Liver (tissue), 9 donors: ENCODE measurements around the gene TNFRSF1B. TPM values are rescaled to one million over a fixed set of nuclear protein-coding genes. Genes with fewer than 3 reads are reported as not detected.
A peak's percentile ranks its signal among the peaks of the same experiment; 100 is the strongest.

Experiments
- DNase-seq: peaks from one replicate; pipeline ENCODE4 v3.0.0-alpha.2; 2017; ENCODE audit warnings: low spot score
- H3K27ac ChIP-seq, 2 donors: one replicate each; pipeline ENCODE4 v1.7.0; 2013; ENCODE audit warnings: inconsistent platforms in 2 of 2, low read length in 2 of 2, control low read depth in 1 of 2, low read depth in 1 of 2, mild to moderate bottlenecking in 1 of 2
- H3K27me3 ChIP-seq, 4 donors: one replicate each; pipeline versions ENCODE4 v1.6.1 to v1.7.0; 2013; ENCODE audit warnings: low read length in 3 of 4, inconsistent platforms in 1 of 4, mild to moderate bottlenecking in 1 of 4, moderate library complexity in 1 of 4; ENCODE audit not compliant: control insufficient read depth in 4 of 4, insufficient read depth in 4 of 4
- H3K36me3 ChIP-seq, 4 donors: one replicate each; pipeline versions ENCODE4 v1.6.1 to v1.7.0; 2013; ENCODE audit warnings: low read length in 3 of 4, mild to moderate bottlenecking in 3 of 4, low read depth in 1 of 4, moderate library complexity in 1 of 4; ENCODE audit not compliant: control insufficient read depth in 4 of 4, insufficient read depth in 3 of 4
- H3K4me1 ChIP-seq, 4 donors: one replicate each; pipeline versions ENCODE4 v1.6.1 to v1.7.0; 2013; ENCODE audit warnings: low read length in 3 of 4, mild to moderate bottlenecking in 3 of 4, moderate library complexity in 1 of 4; ENCODE audit not compliant: control insufficient read depth in 4 of 4, insufficient read depth in 4 of 4
- H3K4me3 ChIP-seq, 3 donors: one replicate each; pipeline versions ENCODE4 v1.6.1 to v1.7.0; 2013; ENCODE audit warnings: low read length in 3 of 3, control low read depth in 1 of 3, low read depth in 1 of 3, mild to moderate bottlenecking in 1 of 3
- H3K9ac ChIP-seq, 2 donors: one replicate each; pipeline ENCODE4 v1.7.0; 2013; ENCODE audit warnings: low read length in 2 of 2, mild to moderate bottlenecking in 2 of 2, moderate library complexity in 2 of 2, control low read depth in 1 of 2, low read depth in 1 of 2
- H3K9me3 ChIP-seq, 4 donors: one replicate each; pipeline versions ENCODE4 v1.6.1 to v1.7.0; 2013; ENCODE audit warnings: low read length in 3 of 4; ENCODE audit not compliant: control insufficient read depth in 4 of 4
- CTCF ChIP-seq: fragments of 150-350 bp; IDR thresholded peaks from 2 replicates; pipeline ENCODE4 v1.5.1; 2017; ENCODE audit warnings: improper control_type of control experiment, low read depth, low read length; ENCODE audit not compliant: missing input control
- EGR1 ChIP-seq, 2 donors: IDR thresholded peaks; 2 replicates each; pipeline ENCODE4 v1.6.1; 2016 to 2018; ENCODE audit warnings: antibody characterized with exemption in 2 of 2, low read depth in 2 of 2
- FOXA1 ChIP-seq: IDR thresholded peaks from 2 replicates; pipeline ENCODE4 v1.6.1; 2016; ENCODE audit warnings: antibody characterized with exemption
- FOXA2 ChIP-seq: IDR thresholded peaks from 2 replicates; pipeline ENCODE4 v1.6.1; 2016; ENCODE audit warnings: antibody characterized with exemption
- GABPA ChIP-seq, 2 donors: IDR thresholded peaks in 1 of 2; conservative IDR thresholded peaks in 1 of 2; 2 replicates each; pipeline ENCODE4 v1.6.1; 2016; ENCODE audit warnings: antibody characterized with exemption in 2 of 2, mild to moderate bottlenecking in 1 of 2, moderate library complexity in 1 of 2
- HNF4A ChIP-seq, 2 donors: conservative IDR thresholded peaks; 2 replicates each; pipeline ENCODE4 v1.6.1; 2016; ENCODE audit warnings: antibody characterized with exemption in 2 of 2, mild to moderate bottlenecking in 2 of 2
- HNF4G ChIP-seq: IDR thresholded peaks from 2 replicates; pipeline ENCODE4 v1.6.1; 2016; ENCODE audit warnings: antibody characterized with exemption
- JUND ChIP-seq, 2 donors: IDR thresholded peaks; 2 replicates each; pipeline ENCODE4 v1.6.1; 2016; ENCODE audit warnings: antibody characterized with exemption in 2 of 2
- MAX ChIP-seq: IDR thresholded peaks from 2 replicates; pipeline ENCODE4 v1.6.1; 2016; ENCODE audit warnings: antibody characterized with exemption
- NR2F2 ChIP-seq: IDR thresholded peaks from 2 replicates; pipeline ENCODE4 v1.6.1; 2016; ENCODE audit warnings: antibody characterized with exemption
- RAD21 ChIP-seq, 2 donors: IDR thresholded peaks; 2 replicates each; pipeline ENCODE4 v1.6.1; 2016; ENCODE audit warnings: antibody characterized with exemption in 2 of 2, mild to moderate bottlenecking in 2 of 2
- REST ChIP-seq: IDR thresholded peaks from 2 replicates; pipeline ENCODE4 v1.6.1; 2016; ENCODE audit warnings: antibody characterized with exemption, mild to moderate bottlenecking
- RXRA ChIP-seq, 2 donors: IDR thresholded peaks; 2 replicates each; pipeline ENCODE4 v1.6.1; 2017 to 2018; ENCODE audit warnings: antibody characterized with exemption in 2 of 2, mild to moderate bottlenecking in 1 of 2
- SP1 ChIP-seq: IDR thresholded peaks from 2 replicates; pipeline ENCODE4 v1.6.1; 2018; ENCODE audit warnings: antibody characterized with exemption, mild to moderate bottlenecking
- TAF1 ChIP-seq: conservative IDR thresholded peaks from 2 replicates; pipeline ENCODE4 v1.6.1; 2016; ENCODE audit warnings: antibody characterized with exemption, mild to moderate bottlenecking
- YY1 ChIP-seq: IDR thresholded peaks from 2 replicates; pipeline ENCODE4 v1.6.1; 2016; ENCODE audit warnings: antibody characterized with exemption, mild to moderate bottlenecking
- ZBTB33 ChIP-seq: IDR thresholded peaks from 2 replicates; pipeline ENCODE4 v1.6.1; 2016; ENCODE audit warnings: antibody characterized with exemption
- WGBS: extraction: QIAGEN DNeasy Blood & Tissue Kit; methylation state at CpG from one replicate; pipeline ENCODE4 v1.1.7; 2013; 5-methylcytosine and 5-hydroxymethylcytosine counted together
- polyA plus RNA-seq, 2 donors: library from polyadenylated mRNA; stranded (reverse) in 1 of 2; unstranded in 1 of 2; fragments of 200-250 nt in 1 of 2; fragments of >200 nt in 1 of 2; fragmentation: Nextera tagmentation in 1 of 2; extraction: Ambion mirVana in 1 of 2; gene quantifications; one replicate each; pipeline versions ENCODE4 v1.2.1 to v1.2.3, GENCODE V29; 2013 to 2015
- total RNA-seq, 2 donors: library from RNA; depleted of rRNA; stranded (reverse); fragments of >200 nt; gene quantifications; one replicate each; pipeline ENCODE4 v1.2.3, GENCODE V29; 2014
- TF ChIP-seq, protein P1 (sequence below): IDR thresholded peaks from 2 replicates; pipeline ENCODE4 v1.6.1; 2016; ENCODE audit warnings: antibody characterized with exemption
- donor health status: healthy.
- donor health status: healthy.
- donor health status: healthy.
- donor health status: healthy.
- donor health status: healthy.

The TNFRSF1B gene
- total and polyA plus RNA-seq, 4 donors = 7.2 to 19.6 (median 16.5) TPM

DNA sequence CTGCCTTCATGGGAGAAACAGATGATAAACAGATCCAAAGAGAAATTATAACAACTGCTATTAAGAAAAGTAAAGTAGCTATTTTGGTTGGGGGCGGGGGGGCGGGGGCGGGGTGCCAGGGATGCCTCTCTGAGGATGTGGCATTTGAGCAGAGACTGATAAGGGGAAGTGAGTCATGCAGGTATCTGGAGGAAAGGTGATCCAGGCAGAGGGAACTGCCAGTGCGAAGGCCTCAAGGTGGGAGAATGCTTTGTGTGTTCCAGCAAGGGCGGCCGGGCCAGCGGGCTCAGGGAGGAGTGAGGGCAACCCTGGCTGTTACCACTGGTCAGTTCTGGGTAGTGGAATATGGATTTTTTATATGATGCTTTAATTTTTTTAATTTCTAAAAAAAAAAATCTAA lies 7.0 kb upstream of the TNFRSF1B start:
- 94% methylated on average over 7 of the region's 7 CpGs for WGBS
- no peak for DNase-seq
- H3K9me3 ChIP-seq = no peaks in the 10 kb centered on the region
- H3K4me1 ChIP-seq = peaks cover 9 to 26% (median 15%) of the 10 kb centered on the region in 4 donors
- no peaks in the 10 kb centered on the region for H3K36me3 ChIP-seq
- TF ChIP-seq, protein P1, sequence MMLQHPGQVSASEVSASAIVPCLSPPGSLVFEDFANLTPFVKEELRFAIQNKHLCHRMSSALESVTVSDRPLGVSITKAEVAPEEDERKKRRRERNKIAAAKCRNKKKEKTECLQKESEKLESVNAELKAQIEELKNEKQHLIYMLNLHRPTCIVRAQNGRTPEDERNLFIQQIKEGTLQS = no peak
- TF ChIP-seq REST (no peak), RXRA (IDR thresholded peaks at IDR 0.05) (peak in 1 of 2 donors; percentile 11), RAD21 (IDR thresholded peaks at IDR 0.05) (no peak)
- H3K4me3 ChIP-seq = no peak overlapping the region
- no peaks in the 10 kb centered on the region for H3K27me3 ChIP-seq
- no peak overlapping the region for H3K27ac ChIP-seq
- H3K9ac ChIP-seq = no peak overlapping the region

- TF ChIP-seq HNF4A (conservative IDR thresholded peaks at IDR 0.05) (no peak), NR2F2 (no peak), MAX (no peak), CTCF (no peak), SP1 (no peak), RAD21 (IDR thresholded peaks at IDR 0.05) (no peak), ZBTB33 (no peak), REST (no peak), GABPA (IDR thresholded peaks at IDR 0.05 in 1 of 2, conservative IDR thresholded peaks at IDR 0.05 in 1 of 2) (no peak), HNF4G (no peak), FOXA1 (no peak), TAF1 (no peak), RXRA (IDR thresholded peaks at IDR 0.05) (no peak), YY1 (no peak), EGR1 (IDR thresholded peaks at IDR 0.05; ENCODE audit: low read depth in 2 of 2) (no peak), FOXA2 (no peak), JUND (IDR thresholded peaks at IDR 0.05) (no peak)
- TF ChIP-seq, protein P1 = no peak
- H3K27me3 ChIP-seq = no peaks in the 10 kb centered on the region
- no peak overlapping the region for H3K9ac ChIP-seq
- WGBS = 82% methylated on average over 2 of the region's 2 CpGs
- H3K9me3 ChIP-seq = no peaks in the 10 kb centered on the region
- H3K36me3 ChIP-seq = no peaks in the 10 kb centered on the region
- DNase-seq = no peak
- H3K4me1 ChIP-seq = peaks cover 9 to 26% (median 15%) of the 10 kb centered on the region in 4 donors
- H3K4me3 ChIP-seq = no peak overlapping the region
- H3K27ac ChIP-seq = peak overlapping the region; percentile 58 to 71
These were observed 5.5 kb upstream of the TNFRSF1B start for GRCh38 chr1:12161324-12161661.
